ENCODE measurements around the gene CLINT1.

CLINT1 gene

GRCh38 chr5:157766442-157766841 lies 92.5 kb downstream of the CLINT1 start:
- DNase-seq (ENCODE audit: extremely low read depth in 1 of 2, low read depth in 1 of 2) = no peak

GRCh38 chr5:157764531-157764930 lies 94.4 kb downstream of the CLINT1 start:
- DNase-seq (ENCODE audit: extremely low read depth in 1 of 2, low read depth in 1 of 2) = no peak

- DNase-seq (ENCODE audit: extremely low read depth in 1 of 2, low read depth in 1 of 2) = no peak
Measured at GRCh38 chr5:157761690-157762621, 97.0 kb downstream of the CLINT1 start.

GRCh38 chr5:157758706-157759105 lies 100.2 kb downstream of the CLINT1 start:
- DNase-seq (ENCODE audit: extremely low read depth in 1 of 2, low read depth in 1 of 2) = no peak

- DNase-seq (ENCODE audit: extremely low read depth in 1 of 2, low read depth in 1 of 2) = no peak
Measured at GRCh38 chr5:157756122-157756521, 102.8 kb downstream of the CLINT1 start.

GRCh38 chr5:157750320-157750719 lies 108.6 kb downstream of the CLINT1 start:
- DNase-seq (ENCODE audit: extremely low read depth in 1 of 2, low read depth in 1 of 2) = no peak

GRCh38 chr5:157749462-157749799 lies 109.5 kb downstream of the CLINT1 start:
- no peak for DNase-seq (ENCODE audit: extremely low read depth in 1 of 2, low read depth in 1 of 2)

- DNase-seq (ENCODE audit: extremely low read depth in 1 of 2, low read depth in 1 of 2) = no peak
Measured at GRCh38 chr5:157748760-157749461, 110.0 kb downstream of the CLINT1 start.

- no peak for DNase-seq (ENCODE audit: extremely low read depth in 1 of 2, low read depth in 1 of 2)
Measured at GRCh38 chr5:157747766-157748700, 110.9 kb downstream of the CLINT1 start.

GRCh38 chr5:157747173-157747740 lies 111.7 kb downstream of the CLINT1 start:
- DNase-seq (ENCODE audit: extremely low read depth in 1 of 2, low read depth in 1 of 2) = no peak

- DNase-seq (ENCODE audit: extremely low read depth in 1 of 2, low read depth in 1 of 2) = no peak
Measured at GRCh38 chr5:157745041-157745456, 113.9 kb downstream of the CLINT1 start.

- DNase-seq (ENCODE audit: extremely low read depth in 1 of 2, low read depth in 1 of 2) = peak in 1 of 2 donors; percentile 5
Measured at GRCh38 chr5:157744051-157745011, 114.6 kb downstream of the CLINT1 start.

GRCh38 chr5:157743163-157744050 lies 115.5 kb downstream of the CLINT1 start, which contains the start of gene LSM11:
TSS of gene LSM11 (plus strand) at chr5:157743712. CDS start at chr5:157743751, 39 bp downstream.
- peak; percentile 77 to 83 for DNase-seq (ENCODE audit: extremely low read depth in 1 of 2, low read depth in 1 of 2)

GRCh38 chr5:157741131-157741530 lies 117.8 kb downstream of the CLINT1 start:
- DNase-seq (ENCODE audit: extremely low read depth in 1 of 2, low read depth in 1 of 2) = no peak

- no peak for DNase-seq (ENCODE audit: extremely low read depth in 1 of 2, low read depth in 1 of 2)
Measured at GRCh38 chr5:157740229-157740610, 118.7 kb downstream of the CLINT1 start.

GRCh38 chr5:157739388-157740228 lies 119.3 kb downstream of the CLINT1 start:
- DNase-seq (ENCODE audit: extremely low read depth in 1 of 2, low read depth in 1 of 2) = no peak

GRCh38 chr5:157735991-157736390 lies 123.0 kb downstream of the CLINT1 start:
- DNase-seq (ENCODE audit: extremely low read depth in 1 of 2, low read depth in 1 of 2) = no peak

All from stimulated activated CD8-positive, alpha-beta memory T cell treated with anti-CD3 and anti-CD28 coated beads, Interleukin-7, amount 100 ng/mL, for 48 hours (primary cell).